Measurements from ENCODE around the gene BTN1A1.
"Not testable (repeated sequence)": the region's sequence is repeated elsewhere in the genome, so short reads cannot be mapped to it uniquely, and the experiment has no call there.

Gene BTN1A1

GRCh38 chr6:26519359-26519758 is 19.3 kb downstream of the BTN1A1 start:
- no peak for DNase-seq

DNA sequence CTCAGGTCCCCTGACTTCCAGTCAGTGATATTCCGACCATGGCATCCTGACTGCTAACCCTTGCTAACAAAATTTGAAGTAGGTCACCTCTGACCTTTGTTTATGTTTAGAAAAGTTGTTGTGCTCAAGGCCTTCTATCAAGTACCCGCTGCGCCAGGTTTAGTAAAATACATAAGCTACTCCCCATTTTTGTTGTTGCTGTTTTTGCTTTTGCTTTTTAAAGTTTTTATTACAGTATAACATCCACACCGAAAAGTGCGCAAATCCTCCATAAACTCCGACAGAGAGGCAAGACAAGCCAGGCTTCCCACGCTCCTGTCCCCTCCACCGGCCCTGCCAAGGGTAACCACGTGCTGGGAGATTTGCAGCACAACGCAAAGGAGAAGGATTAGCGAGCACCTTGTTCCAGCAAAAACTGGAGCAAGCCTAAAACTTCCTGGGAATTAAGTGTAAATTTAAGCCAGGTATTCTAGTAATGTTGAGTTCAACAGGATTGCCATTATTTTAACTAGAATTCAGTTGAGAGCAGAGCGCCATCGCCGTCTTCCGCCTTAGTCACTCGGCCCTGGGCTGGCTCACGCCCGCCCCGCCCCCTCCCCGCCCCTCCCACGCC is 20.2 kb downstream of the BTN1A1 start:
- DNase-seq = no peak

DNA sequence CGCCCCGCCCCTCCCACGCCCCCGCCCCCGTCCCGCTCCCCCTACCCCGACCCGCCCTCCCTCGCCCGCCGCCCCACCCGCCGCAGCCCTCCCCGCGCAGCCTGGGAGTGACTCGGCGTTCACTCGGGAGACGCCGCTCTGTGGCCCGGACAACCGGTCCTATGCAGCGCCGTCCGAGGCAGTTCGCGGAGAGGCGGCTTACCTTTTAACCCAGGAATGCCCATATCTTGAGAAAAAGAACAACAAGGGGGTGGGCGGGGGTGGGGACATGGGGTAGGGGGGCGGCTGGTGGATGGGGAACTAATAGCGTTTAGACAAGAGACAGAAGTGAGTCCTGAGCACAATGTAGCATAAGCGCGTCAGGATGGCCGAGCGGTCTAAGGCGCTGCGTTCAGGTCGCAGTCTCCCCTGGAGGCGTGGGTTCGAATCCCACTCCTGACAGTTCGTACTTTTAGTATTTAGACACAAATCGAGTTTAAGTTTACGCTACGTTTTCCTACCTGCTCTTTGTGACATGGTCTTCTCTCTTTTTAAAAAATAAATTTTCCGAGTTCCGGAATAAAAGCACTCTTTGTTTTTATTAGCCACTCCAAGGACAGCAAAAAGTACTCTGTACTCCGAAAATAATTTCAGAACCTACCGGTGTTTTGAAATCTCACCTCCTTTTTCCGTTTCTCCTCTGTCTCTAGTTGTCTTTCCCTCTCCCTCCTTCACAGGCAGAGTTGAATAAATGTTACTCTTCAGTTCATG is 20.9 kb downstream of the BTN1A1 start:
- peak; percentile 81 for DNase-seq

GRCh38 chr6:26521600-26522391 is 21.7 kb downstream of the BTN1A1 start:
- peak; percentile 82 for DNase-seq

DNA sequence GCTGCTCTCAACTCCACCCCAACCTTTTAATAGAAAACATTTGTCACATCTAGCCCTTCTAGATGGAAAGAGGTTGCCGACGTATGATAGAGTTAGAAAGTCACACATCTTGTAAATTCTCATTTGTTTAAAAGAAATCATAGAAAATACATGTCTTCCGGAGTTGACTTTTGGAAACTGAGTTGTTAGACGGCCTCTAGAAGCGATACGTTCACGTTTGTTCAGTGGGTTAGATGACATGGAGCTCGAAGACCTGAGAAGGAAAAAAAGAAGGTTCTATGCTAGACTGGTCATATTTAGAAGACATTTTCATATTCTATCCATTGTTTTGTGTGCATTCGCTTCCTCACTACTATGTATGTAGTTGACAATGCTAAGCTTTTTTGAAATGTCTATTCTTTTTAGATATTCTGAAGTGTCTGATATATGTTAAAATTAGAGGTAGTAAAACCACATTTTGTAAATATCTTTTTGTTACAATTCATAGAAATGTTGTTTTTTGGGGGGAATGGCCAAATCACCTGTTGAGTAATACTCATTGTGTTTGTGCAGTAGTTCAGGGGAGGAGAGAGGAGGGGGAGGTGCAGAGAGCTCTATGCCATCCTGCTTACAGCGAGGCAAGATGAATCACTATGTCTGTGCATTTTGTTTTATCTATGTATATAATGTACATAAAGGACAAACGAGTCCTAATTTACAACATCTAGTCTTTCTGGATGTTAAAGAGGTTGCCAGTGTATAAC is 22.6 kb downstream of the BTN1A1 start:
- peak; percentile 37 for DNase-seq

- DNase-seq = not testable (repeated sequence)
Observed at GRCh38 chr6:26524314-26524713, 24.2 kb downstream of the BTN1A1 start.

GRCh38 chr6:26524722-26525370 is 24.7 kb downstream of the BTN1A1 start:
- no peak for DNase-seq

DNA sequence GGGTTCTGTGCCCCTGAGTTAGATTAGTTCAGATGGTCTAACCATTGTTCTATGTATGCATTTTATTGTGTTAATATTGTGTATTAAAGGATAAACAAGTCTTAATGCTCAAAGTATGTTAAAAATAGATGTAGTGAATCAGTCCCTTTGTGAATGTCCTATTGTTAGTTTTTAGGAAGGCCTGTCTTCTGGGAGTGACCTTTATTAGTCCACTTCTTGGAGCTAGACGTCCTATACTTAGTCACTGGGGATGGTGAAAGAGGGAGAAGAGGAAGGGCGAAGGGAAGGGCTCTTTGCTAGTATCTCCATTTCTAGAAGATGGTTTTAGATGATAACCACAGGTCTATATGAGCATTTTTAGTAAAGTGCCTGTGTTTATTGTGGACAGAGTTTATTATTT is 25.7 kb downstream of the BTN1A1 start:
- DNase-seq = no peak

GRCh38 chr6:26526928-26527327 is 26.8 kb downstream of the BTN1A1 start:
- DNase-seq = no peak

- no peak for DNase-seq
Observed at GRCh38 chr6:26530203-26530602, 30.1 kb downstream of the BTN1A1 start.

DNA sequence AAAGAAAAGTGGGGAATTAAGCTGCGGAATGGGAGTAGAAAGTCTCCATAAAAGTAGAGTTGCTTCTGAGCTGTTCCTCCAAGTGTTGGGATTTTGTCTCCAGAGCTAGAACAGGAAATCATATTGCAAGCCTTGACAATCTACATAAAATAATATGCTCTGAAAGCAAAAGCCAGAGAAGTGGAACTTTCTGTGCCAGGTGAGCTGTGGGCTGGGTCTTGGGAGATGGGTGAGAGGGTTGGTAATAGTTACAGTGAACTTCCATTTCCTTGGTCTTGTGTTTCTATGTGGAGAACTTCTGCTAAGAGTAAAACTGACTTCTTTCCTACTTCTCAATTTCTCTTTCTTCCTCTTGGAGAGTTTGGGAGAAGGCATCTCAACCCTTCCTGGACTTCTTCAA is 31.8 kb downstream of the BTN1A1 start:
- no peak for DNase-seq

GRCh38 chr6:26532699-26533531 is 32.8 kb downstream of the BTN1A1 start:
- peak; percentile 96 for DNase-seq

- no peak for DNase-seq
Observed at GRCh38 chr6:26533532-26533931, 33.4 kb downstream of the BTN1A1 start.

- DNase-seq = no peak
Observed at GRCh38 chr6:26534681-26535465, 34.8 kb downstream of the BTN1A1 start.

DNA sequence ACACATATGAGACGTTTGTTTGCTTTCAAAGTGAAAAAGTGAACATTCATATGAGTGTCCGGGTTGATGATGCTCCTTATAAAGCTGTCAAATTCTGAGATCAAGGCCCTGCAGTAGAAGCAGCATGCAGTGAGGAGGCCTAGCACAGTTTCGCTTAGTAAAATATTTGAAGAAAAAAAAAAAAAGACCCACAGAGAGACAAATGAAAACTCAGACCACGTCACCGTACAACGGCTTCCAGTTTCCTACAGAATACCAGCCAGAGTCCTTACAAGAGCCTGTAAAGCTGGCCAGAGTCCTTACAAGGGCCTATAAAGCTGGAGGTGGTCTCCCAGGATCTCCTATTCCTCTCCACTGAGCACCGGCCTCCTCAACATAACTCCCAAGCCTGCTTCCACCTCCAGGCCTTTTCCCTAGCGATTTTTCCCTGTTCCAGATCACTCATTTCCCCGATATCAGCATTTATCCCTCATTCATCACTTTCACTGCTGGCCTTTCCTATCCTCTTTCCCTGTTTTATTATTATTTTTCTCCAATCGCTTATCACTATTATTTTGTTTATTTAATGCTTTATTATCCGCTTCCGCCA is 36.6 kb downstream of the BTN1A1 start:
- DNase-seq = peak; percentile 69

DNA sequence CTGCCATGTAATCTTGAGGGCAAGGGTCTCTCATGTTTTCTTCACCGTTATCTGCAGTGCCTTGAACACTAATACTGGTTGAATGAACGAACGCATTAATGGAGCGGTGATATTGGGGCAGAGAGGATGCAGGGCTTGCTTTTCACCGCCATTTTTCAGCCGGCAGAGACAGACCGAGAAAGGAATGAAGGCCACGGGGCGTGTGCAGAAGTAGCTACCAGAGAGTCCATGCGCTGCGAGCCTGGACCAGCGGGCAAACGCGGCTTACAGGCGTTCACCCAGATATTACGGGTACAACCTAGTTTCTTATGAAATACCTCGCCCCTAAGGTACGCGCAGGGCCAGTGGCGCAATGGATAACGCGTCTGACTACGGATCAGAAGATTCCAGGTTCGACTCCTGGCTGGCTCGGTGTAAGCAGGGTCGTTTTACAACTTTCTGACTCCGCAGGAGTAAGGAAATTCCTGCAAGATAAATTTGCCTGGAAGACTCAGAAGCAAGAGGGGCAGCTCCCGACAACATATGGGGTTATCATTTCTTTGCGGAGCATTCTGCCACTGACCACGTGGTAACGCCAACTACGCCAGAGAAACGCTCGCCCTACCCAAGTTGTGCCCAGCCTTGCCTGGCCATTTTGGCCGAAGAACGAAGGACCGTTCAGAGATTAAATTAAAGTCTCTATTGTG is 37.2 kb downstream of the BTN1A1 start:
- DNase-seq = peak; percentile 95

DNA sequence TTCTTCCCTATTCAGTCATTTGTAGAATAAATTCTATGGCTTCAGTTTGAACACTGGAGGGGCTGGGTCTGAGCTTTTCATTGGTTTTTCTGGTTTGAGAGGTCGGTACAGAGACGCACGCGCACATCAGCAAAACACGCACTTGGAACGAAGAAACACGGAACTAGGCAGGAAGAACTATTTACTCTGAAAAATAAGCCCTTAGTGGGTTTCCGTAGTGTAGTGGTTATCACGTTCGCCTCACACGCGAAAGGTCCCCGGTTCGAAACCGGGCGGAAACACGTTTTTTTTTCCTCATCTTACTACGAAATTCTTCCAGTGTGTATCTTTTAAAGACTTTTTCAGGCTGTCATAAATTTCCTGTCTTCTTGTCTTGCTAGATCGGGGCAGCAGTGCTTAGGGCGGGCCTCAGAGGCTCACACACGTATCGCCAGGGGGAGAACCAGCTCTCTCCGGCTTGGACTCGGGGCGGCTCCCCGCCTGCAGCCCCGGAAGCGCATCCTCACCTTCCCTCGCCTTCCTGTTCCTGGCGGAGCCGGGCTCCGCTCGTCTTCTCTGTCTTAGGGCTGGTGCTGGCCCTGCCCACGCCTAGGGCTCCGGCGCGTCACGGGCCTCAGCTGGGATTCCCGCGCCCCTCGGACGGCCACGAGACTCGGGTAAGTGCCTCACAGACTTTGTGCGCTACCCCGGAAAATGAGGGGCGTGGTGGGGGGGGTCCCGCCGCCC is 37.9 kb downstream of the BTN1A1 start, which contains the start of gene HMGN4:
Gene HMGN4 (plus strand): TSS at position 521 of the 726 bp plus-strand sequence. CDS start 6,841 bp downstream, outside the sequence.
- peak; percentile 90 for DNase-seq

- no peak for DNase-seq
Observed at GRCh38 chr6:26538572-26538902, 38.4 kb downstream of the BTN1A1 start.

DNA sequence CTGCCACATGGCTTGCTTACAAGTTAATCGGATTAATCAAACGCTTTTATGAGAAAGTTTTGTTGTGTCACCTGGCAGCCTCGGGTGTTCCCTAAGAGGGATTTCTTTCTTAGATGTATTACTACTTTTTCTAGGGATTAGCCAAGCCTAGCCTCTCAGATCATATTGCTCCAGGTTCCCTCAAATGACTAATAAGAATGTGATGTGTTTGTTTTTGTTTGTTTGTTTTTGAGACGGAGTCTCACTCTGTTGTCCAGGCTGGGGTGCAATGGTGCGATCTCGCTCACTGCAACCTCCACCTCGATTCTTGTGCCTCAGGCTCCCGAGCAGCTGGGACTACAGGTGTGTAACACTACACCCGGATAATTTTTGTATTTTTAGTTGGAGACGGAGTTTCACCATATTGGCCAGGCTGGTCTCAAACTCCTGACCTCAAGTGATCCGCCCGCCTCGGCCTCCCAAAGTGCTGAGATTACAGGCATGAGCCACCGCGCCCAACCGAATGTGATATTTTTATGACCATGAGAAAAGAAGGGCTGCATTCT is 39.0 kb downstream of the BTN1A1 start:
- no peak for DNase-seq
